Tibial nerve (tissue), 4 donors: Measurements from ENCODE around the gene EDEM3.

Experiments
- CTCF ChIP-seq, 5 experiments: fragments of 200-600 bp in 3 of 5; fragments of 450-650 bp in 2 of 5; sonication (generic) in 3 of 5; IDR thresholded peaks; one replicate each; pipeline ENCODE4 v1.5.1; 2016 to 2019; ENCODE audit warnings: antibody characterized with exemption in 5 of 5, mild to moderate bottlenecking in 3 of 5, moderate library complexity in 2 of 5
- EP300 ChIP-seq, 2 donors: sonication (generic); formaldehyde crosslinking; IDR thresholded peaks; one replicate each; pipeline ENCODE4 v1.6.1; 2017; ENCODE audit warnings: antibody characterized with exemption in 2 of 2, mild to moderate bottlenecking in 1 of 2
- POLR2A ChIP-seq, 2 donors: fragments of 450-650 bp; IDR thresholded peaks; one replicate each; pipeline ENCODE4 v1.6.1; 2017; ENCODE audit warnings: antibody characterized with exemption in 2 of 2, mild to moderate bottlenecking in 2 of 2, moderate library complexity in 2 of 2

- no peak for TF ChIP-seq CTCF (IDR thresholded peaks at IDR 0.05)
- TF ChIP-seq EP300 (IDR thresholded peaks at IDR 0.05): no peak
- TF ChIP-seq POLR2A (IDR thresholded peaks at IDR 0.05): no peak
Measured at GRCh38 chr1:184745110-184745509, 9.5 kb downstream of the EDEM3 start.
